H1 (cell line): ENCODE results near the gene C15orf39. TPM values are rescaled to one million over a fixed set of nuclear protein-coding genes. Genes with fewer than 3 reads are reported as not detected.

Experiments
- BACH1 ChIP-seq: IDR thresholded peaks from 2 replicates; pipeline ENCODE4 v1.6.1; 2012; ENCODE audit warnings: low read length, improper control_type of control experiment
- CHD7 ChIP-seq: fragments of 300-600 bp; sonication (generic); IDR thresholded peaks from 2 replicates; pipeline ENCODE4 v1.7.1; 2012; ENCODE audit warnings: low read length, moderate library complexity, mild to moderate bottlenecking, inconsistent platforms; ENCODE audit not compliant: insufficient replicate concordance
- JUND ChIP-seq: IDR thresholded peaks from 2 replicates; pipeline ENCODE4 v1.6.1; 2011; ENCODE audit warnings: mild to moderate bottlenecking, improper control_type of control experiment, low read length
- MAFK ChIP-seq: IDR thresholded peaks from 2 replicates; pipeline ENCODE4 v1.6.1; 2012; ENCODE audit warnings: low read depth, mild to moderate bottlenecking, improper control_type of control experiment, low read length
- SIX5 ChIP-seq: IDR thresholded peaks from 2 replicates; pipeline ENCODE4 v1.6.1; 2011; ENCODE audit warnings: mild to moderate bottlenecking, low read depth, low read length
- YY1 ChIP-seq: IDR thresholded peaks from 2 replicates; pipeline ENCODE4 v1.6.1; 2011; ENCODE audit warnings: low read depth, mild to moderate bottlenecking, low read length
- ZNF274 ChIP-seq: IDR thresholded peaks from 2 replicates; pipeline ENCODE4 v1.7.0; 2012; ENCODE audit warnings: low read length, borderline replicate concordance; ENCODE audit errors: extremely low read depth
- polyA plus RNA-seq, 7 experiments: library from polyadenylated mRNA; depleted of rRNA in 3 of 7; stranded (reverse) in 5 of 7; unstranded in 2 of 7; fragments of >200 nt in 5 of 7; fragments of 200-250 nt in 2 of 7; gene quantifications; 1 replicate in 5 of 7; 2 replicates in 1 of 7; 4 replicates in 1 of 7; pipeline versions ENCODE4 v1.2.1 to v1.2.3, GENCODE V29; 2011 to 2013; ENCODE audit warnings: missing spikeins in 2 of 7, mixed read lengths in 2 of 7
- total RNA-seq: library from RNA; stranded (reverse); fragmentation: NEBNext Ultra II Directional; extraction: Animal tissue kit (Norgen Biotek cat#: 25700); gene quantifications from 2 replicates; pipeline ENCODE4 v1.2.1, GENCODE V29; 2021

The C15orf39 gene
- total and polyA plus RNA-seq, 2 of the 8 experiments (the other 6 are each of a cell fraction or from before 2014, with no cell fraction given): 13.8 to 38.5 TPM

DNA sequence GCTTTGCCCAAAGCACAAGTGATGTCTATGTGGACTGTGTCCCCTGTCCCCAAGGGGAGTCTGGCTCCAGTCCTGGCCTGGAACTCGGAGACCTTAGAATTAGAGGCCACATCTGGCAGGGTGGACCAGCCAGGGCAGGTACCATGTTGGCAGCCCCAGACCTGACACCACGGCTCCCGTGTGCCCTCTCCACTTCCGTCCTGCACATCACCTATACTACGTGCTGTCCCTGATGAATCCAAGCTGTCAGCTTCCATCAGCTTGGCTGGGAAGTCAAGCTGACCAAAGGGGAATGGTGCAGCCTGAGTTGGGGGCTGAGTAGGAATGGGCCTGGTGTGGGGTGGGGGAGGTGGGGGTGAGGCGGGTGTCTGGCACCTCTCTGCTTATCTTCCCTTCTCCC lies 15.3 kb downstream of the C15orf39 start (continued):
- TF ChIP-seq CHD7: no peak
- TF ChIP-seq MAFK: no peak
- no peak for TF ChIP-seq SIX5
- no peak for TF ChIP-seq ZNF274
- TF ChIP-seq YY1: no peak
- TF ChIP-seq BACH1: no peak
- no peak for TF ChIP-seq JUND
